Ishikawa (cell line): ENCODE data around the gene PARD3.

Experiments used
- CEBPB ChIP-seq: IDR thresholded peaks from 2 replicates; pipeline ENCODE4 v1.6.1; 2012
- MAX ChIP-seq: IDR thresholded peaks from 2 replicates; pipeline ENCODE4 v1.6.1; 2012
- REST ChIP-seq: IDR thresholded peaks from 2 replicates; pipeline ENCODE4 v1.6.1; 2012; ENCODE audit warnings: low read depth, mild to moderate bottlenecking

- no peak for TF ChIP-seq CEBPB
- no peak for TF ChIP-seq REST
- no peak for TF ChIP-seq MAX
These were observed 208.2 kb downstream of the PARD3 start for GRCh38 chr10:34606890-34607289.
